Epithelial cell of proximal tubule (primary cell): ENCODE data around the gene SLC8A1. TPM values are rescaled to one million over a fixed set of nuclear protein-coding genes. Genes with fewer than 3 reads are reported as not detected.

Experiments
- DNase-seq: peaks from one replicate; pipeline ENCODE4 v3.0.0-alpha.2; 2011; ENCODE audit warnings: low read depth
- H3K4me3 ChIP-seq: 2 replicates; pipeline ENCODE4 v1.5.1; 2011; ENCODE audit warnings: low read depth, mild to moderate bottlenecking, low read length
- CTCF ChIP-seq: conservative IDR thresholded peaks from 2 replicates; pipeline ENCODE4 v1.5.1; 2012; ENCODE audit warnings: low read depth, mild to moderate bottlenecking, low read length
- total RNA-seq: library from RNA; depleted of rRNA; stranded (reverse); fragments of >200 nt; gene quantifications from 2 replicates; pipeline ENCODE4 v1.2.3, GENCODE V29; 2015

Gene SLC8A1
- total RNA-seq, 1 donor from 2014 or later = 4.8 TPM

GRCh38 chr2:40325116-40325515 lies 126.8 kb downstream of the SLC8A1 start:
- no peak for TF ChIP-seq CTCF
- DNase-seq = peak; percentile 59
- H3K4me3 ChIP-seq = no peak overlapping the region

- no peak overlapping the region for H3K4me3 ChIP-seq
- DNase-seq = no peak
- no peak for TF ChIP-seq CTCF
Measured at GRCh38 chr2:40324656-40325055, 127.2 kb downstream of the SLC8A1 start.

- DNase-seq = no peak
- H3K4me3 ChIP-seq = no peak overlapping the region
- TF ChIP-seq CTCF = no peak
Measured at GRCh38 chr2:40321822-40322221, 130.1 kb downstream of the SLC8A1 start.

GRCh38 chr2:40321016-40321623 lies 130.8 kb downstream of the SLC8A1 start:
- no peak for DNase-seq
- H3K4me3 ChIP-seq = no peak overlapping the region
- TF ChIP-seq CTCF = no peak

- no peak for DNase-seq
- TF ChIP-seq CTCF = no peak
- no peak overlapping the region for H3K4me3 ChIP-seq
Measured at GRCh38 chr2:40318921-40319320, 133.0 kb downstream of the SLC8A1 start.

- no peak for TF ChIP-seq CTCF
- no peak overlapping the region for H3K4me3 ChIP-seq
- DNase-seq = no peak
Measured at GRCh38 chr2:40317761-40318160, 134.1 kb downstream of the SLC8A1 start.

- no peak overlapping the region for H3K4me3 ChIP-seq
- no peak for DNase-seq
- no peak for TF ChIP-seq CTCF
Measured at GRCh38 chr2:40317046-40317445, 134.8 kb downstream of the SLC8A1 start.
